ENCODE results near the gene IL23A.

IL23A gene

GRCh38 chr12:56307221-56307965, 31.3 kb upstream of the IL23A start:
- no peak for TF ChIP-seq REST (IDR thresholded peaks at IDR 0.05; ENCODE audit: low read depth)
- no peak for TF ChIP-seq FOXM1 (IDR thresholded peaks at IDR 0.05; ENCODE audit: borderline replicate concordance, low read depth)
- no peak for TF ChIP-seq YY1 (IDR thresholded peaks at IDR 0.05; ENCODE audit: low read depth)
- TF ChIP-seq TAF1 (IDR thresholded peaks at IDR 0.05; ENCODE audit: low read depth), result no peak
- TF ChIP-seq RAD21 (IDR thresholded peaks at IDR 0.05; ENCODE audit: low read depth), result no peak
- TF ChIP-seq ZBTB7A (IDR thresholded peaks at IDR 0.05; ENCODE audit: low read depth), result no peak
- no peak for TF ChIP-seq EP300 (IDR thresholded peaks at IDR 0.05; ENCODE audit: borderline replicate concordance)
- TF ChIP-seq EGR1 (IDR thresholded peaks at IDR 0.05), result no peak
- no peak for TF ChIP-seq MAX (IDR thresholded peaks at IDR 0.05)

- TF ChIP-seq NFIC (IDR thresholded peaks at IDR 0.05), result no peak
- no peak for TF ChIP-seq RAD21 (IDR thresholded peaks at IDR 0.05; ENCODE audit: low read depth)
- no peak for TF ChIP-seq TCF12 (IDR thresholded peaks at IDR 0.05; ENCODE audit: low read depth)
- no peak for TF ChIP-seq EP300 (IDR thresholded peaks at IDR 0.05; ENCODE audit: borderline replicate concordance)
- no peak for TF ChIP-seq MAX (IDR thresholded peaks at IDR 0.05)
- no peak for TF ChIP-seq EGR1 (IDR thresholded peaks at IDR 0.05)
- no peak for TF ChIP-seq CREB1 (IDR thresholded peaks at IDR 0.05; ENCODE audit: low read depth)
- no peak for TF ChIP-seq ZBTB7A (IDR thresholded peaks at IDR 0.05; ENCODE audit: low read depth)
- no peak for TF ChIP-seq TAF1 (IDR thresholded peaks at IDR 0.05; ENCODE audit: low read depth)
- TF ChIP-seq USF1 (IDR thresholded peaks at IDR 0.05), result no peak
- TF ChIP-seq FOXM1 (IDR thresholded peaks at IDR 0.05; ENCODE audit: borderline replicate concordance, low read depth), result no peak
- TF ChIP-seq TEAD4 (IDR thresholded peaks at IDR 0.05), result no peak
Measured at GRCh38 chr12:56308714-56309113, 30.0 kb upstream of the IL23A start.

GRCh38 chr12:56311003-56311402, 27.7 kb upstream of the IL23A start:
- TF ChIP-seq EGR1 (IDR thresholded peaks at IDR 0.05), result no peak
- TF ChIP-seq YY1 (IDR thresholded peaks at IDR 0.05; ENCODE audit: low read depth), result no peak

- TF ChIP-seq RAD21 (IDR thresholded peaks at IDR 0.05; ENCODE audit: low read depth), result no peak
- no peak for TF ChIP-seq YY1 (IDR thresholded peaks at IDR 0.05; ENCODE audit: low read depth)
- TF ChIP-seq MAX (IDR thresholded peaks at IDR 0.05), result no peak
- TF ChIP-seq EP300 (IDR thresholded peaks at IDR 0.05; ENCODE audit: borderline replicate concordance), result no peak
- TF ChIP-seq FOXM1 (IDR thresholded peaks at IDR 0.05; ENCODE audit: borderline replicate concordance, low read depth), result no peak
- no peak for TF ChIP-seq EGR1 (IDR thresholded peaks at IDR 0.05)
Measured at GRCh38 chr12:56315249-56315621, 23.4 kb upstream of the IL23A start.

GRCh38 chr12:56315622-56316473, 22.8 kb upstream of the IL23A start, which contains the start of gene CNPY2:
Gene CNPY2, minus strand, starts transcription at chr12:56315988. Its CDS starts 771 bp downstream, at chr12:56315217.
- peak; percentile 87 for TF ChIP-seq YY1 (IDR thresholded peaks at IDR 0.05; ENCODE audit: low read depth)
- TF ChIP-seq ZBTB7A (IDR thresholded peaks at IDR 0.05; ENCODE audit: low read depth), result peak; percentile 61; the same call in 1 of the 2 replicates
- TF ChIP-seq TAF1 (IDR thresholded peaks at IDR 0.05; ENCODE audit: low read depth), result peak; percentile 91
- peak; percentile 19; the same call in 1 of the 2 replicates for TF ChIP-seq CEBPB (IDR thresholded peaks at IDR 0.05)
- 0 out of 2 replicates have a peak, but pooled peaks have one; percentile 14 for TF ChIP-seq TEAD4 (IDR thresholded peaks at IDR 0.05)
- TF ChIP-seq REST (IDR thresholded peaks at IDR 0.05; ENCODE audit: low read depth), result no peak
- no peak for TF ChIP-seq FOXM1 (IDR thresholded peaks at IDR 0.05; ENCODE audit: borderline replicate concordance, low read depth)
- peak; percentile 95 for TF ChIP-seq USF1 (IDR thresholded peaks at IDR 0.05)
- peak; percentile 45; the same call in 1 of the 2 replicates for TF ChIP-seq EP300 (IDR thresholded peaks at IDR 0.05; ENCODE audit: borderline replicate concordance)
- TF ChIP-seq NFIC (IDR thresholded peaks at IDR 0.05), result no peak
- 0 out of 2 replicates have a peak, but pooled peaks have one; percentile 60 for TF ChIP-seq TCF12 (IDR thresholded peaks at IDR 0.05; ENCODE audit: low read depth)
- TF ChIP-seq EGR1 (IDR thresholded peaks at IDR 0.05), result no peak; the same call in 1 of the 2 replicates
- TF ChIP-seq CREB1 (IDR thresholded peaks at IDR 0.05; ENCODE audit: low read depth), result peak; percentile 42; the same call in 1 of the 2 replicates
- peak; percentile 55; the same call in 1 of the 2 replicates for TF ChIP-seq RAD21 (IDR thresholded peaks at IDR 0.05; ENCODE audit: low read depth)
- TF ChIP-seq MAX (IDR thresholded peaks at IDR 0.05), result peak; percentile 90

Data from Ishikawa (cell line).